HG03469 (cell line): ENCODE measurements around the gene LGALS4.
"Not testable (repeated sequence)": the region's sequence is repeated elsewhere in the genome, so short reads cannot be mapped to it uniquely, and the experiment has no call there.

Experiments
- ATAC-seq: cut with Tn5 transposase; IDR thresholded peaks from one replicate; pipeline ENCODE4 v1.9.1; 2021; ENCODE audit warnings: mild to moderate bottlenecking, moderate library complexity, moderate number of reproducible peaks; ENCODE audit not compliant: unreplicated experiment

Gene LGALS4

GRCh38 chr19:38842439-38843174 lies 29.9 kb upstream of the LGALS4 start:
- no peak for ATAC-seq

- ATAC-seq = no peak
Observed at GRCh38 chr19:38841787-38842438, 29.2 kb upstream of the LGALS4 start.

- ATAC-seq = no peak
Observed at GRCh38 chr19:38841180-38841766, 28.5 kb upstream of the LGALS4 start.

- no peak for ATAC-seq
Observed at GRCh38 chr19:38840583-38840968, 27.8 kb upstream of the LGALS4 start.

GRCh38 chr19:38839816-38840582 lies 27.3 kb upstream of the LGALS4 start:
- no peak for ATAC-seq

GRCh38 chr19:38838986-38839761 lies 26.4 kb upstream of the LGALS4 start:
- no peak for ATAC-seq

- ATAC-seq = no peak
Observed at GRCh38 chr19:38838208-38838985, 25.7 kb upstream of the LGALS4 start.

- no peak for ATAC-seq
Observed at GRCh38 chr19:38837656-38838121, 24.9 kb upstream of the LGALS4 start.

- ATAC-seq = no peak
Observed at GRCh38 chr19:38836983-38837626, 24.4 kb upstream of the LGALS4 start.

GRCh38 chr19:38836159-38836982 lies 23.6 kb upstream of the LGALS4 start:
- no peak for ATAC-seq

GRCh38 chr19:38834590-38834989 lies 21.8 kb upstream of the LGALS4 start:
- no peak for ATAC-seq

- no peak for ATAC-seq
Observed at GRCh38 chr19:38834104-38834490, 21.4 kb upstream of the LGALS4 start.

- no peak for ATAC-seq
Observed at GRCh38 chr19:38833092-38833425, 20.3 kb upstream of the LGALS4 start.

- peak; percentile 23 for ATAC-seq
Observed at GRCh38 chr19:38831142-38831605, 18.4 kb upstream of the LGALS4 start.

- no peak for ATAC-seq
Observed at GRCh38 chr19:38830039-38830733, 17.4 kb upstream of the LGALS4 start.

- not testable (repeated sequence) for ATAC-seq
Observed at GRCh38 chr19:38829203-38829602, 16.5 kb upstream of the LGALS4 start.

- no peak for ATAC-seq
Observed at GRCh38 chr19:38826856-38827551, 14.3 kb upstream of the LGALS4 start.
